HL-60/S4 (cell line): Measurements from ENCODE around the gene ZNF577.

Experiments used
- in situ Hi-C: fragments of 300-500 bp; cut with MboI; formaldehyde crosslinking; loops from 2 replicates; pipeline ENCODE4 v1.14.3; 2022; ENCODE audit warnings: low sequenced_read_pairs

The ZNF577 gene

DNA sequence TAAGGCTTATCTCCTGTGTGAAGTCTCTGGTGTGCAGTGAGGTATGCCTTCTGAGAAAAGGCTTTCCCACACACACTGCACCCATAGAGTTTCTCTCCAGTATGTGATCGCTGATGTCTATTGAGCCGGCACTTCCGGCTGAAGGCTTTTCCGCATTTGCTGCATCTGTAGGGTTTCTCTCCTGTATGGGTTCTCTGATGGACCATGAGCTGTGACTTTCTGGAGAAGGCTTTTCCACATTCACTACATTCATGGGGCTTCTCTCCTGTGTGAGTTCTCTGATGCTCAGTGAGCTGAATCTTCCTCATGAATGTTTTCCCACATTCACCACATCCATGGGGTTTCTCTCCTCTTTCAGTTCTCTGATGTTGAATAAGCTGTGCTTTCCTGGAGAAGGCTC, 14.7 kb downstream of the ZNF577 start:
- in situ Hi-C loops = no loop called here

DNA sequence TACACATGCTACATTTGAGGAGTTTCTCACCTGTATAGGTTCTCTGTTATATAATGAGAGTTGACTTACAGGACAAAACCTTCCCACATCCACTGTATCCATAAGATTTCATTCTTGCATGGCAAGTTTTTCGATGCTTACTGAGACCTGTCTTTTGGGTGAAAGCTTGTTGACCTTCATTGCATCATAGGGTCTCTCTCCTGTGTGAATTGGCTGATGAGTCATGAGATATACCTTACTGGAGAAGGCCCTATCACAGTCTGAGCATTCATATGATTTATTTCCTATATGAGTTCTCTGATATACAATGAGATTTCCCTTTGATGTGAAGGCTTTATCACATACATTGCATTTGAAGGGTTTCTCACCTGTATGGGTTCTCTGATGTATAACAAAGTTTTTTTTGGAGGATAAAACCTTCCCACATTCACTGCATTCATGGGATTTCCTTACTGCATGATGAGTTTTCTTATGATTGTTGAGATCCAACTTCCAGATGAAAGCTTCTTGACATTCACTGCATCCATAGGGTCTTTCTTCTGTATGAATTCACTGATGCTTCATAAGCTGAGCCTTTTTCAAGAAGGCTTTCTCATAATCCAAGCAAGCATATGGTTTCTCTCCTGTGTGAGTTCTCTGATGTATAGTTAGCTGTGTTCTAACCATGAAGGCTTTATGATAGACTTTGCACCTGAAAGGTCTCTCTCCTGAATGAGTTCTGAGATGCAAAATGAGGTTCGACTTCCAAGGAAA, 25.7 kb downstream of the ZNF577 start:
- in situ Hi-C loops = no loop called here

DNA sequence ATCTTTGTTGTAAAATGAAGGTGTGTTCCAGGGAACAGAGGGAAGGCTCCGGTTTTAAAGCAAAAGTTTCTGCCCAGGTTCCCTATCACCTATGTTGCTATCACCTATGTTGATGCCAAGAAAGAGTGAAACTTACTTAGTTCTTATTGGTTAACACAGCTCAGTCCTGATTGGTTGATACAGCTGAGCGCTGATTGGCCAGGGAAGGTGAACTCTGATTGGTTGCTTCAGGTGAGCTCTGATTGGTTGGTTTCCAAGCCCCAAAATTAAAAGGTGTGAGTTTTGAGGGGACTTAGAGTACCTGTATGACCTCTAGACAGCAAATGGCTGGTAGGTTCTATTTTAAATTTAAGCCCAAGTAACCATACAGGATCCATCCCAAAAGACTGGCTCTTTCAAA, 50.6 kb downstream of the ZNF577 start:
- in situ Hi-C loops = no loop called here

DNA sequence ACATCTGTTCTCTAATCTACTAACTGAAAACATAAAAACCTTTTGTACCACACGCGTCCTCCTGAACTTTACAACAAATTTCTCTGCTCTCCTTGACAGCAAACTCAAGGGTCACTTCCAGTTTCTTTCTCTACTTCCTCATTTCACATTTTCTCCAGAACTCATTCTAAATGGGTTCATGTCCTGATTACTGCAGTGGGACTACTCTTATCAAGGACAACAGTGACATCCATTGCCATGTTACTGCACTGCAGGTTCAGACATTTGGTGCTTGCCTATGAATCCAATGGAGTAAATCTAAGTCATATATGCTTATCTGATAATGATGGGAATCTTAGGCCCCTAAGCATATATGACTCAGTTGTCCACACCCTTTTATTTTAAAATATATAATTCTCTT, 57.5 kb downstream of the ZNF577 start:
- in situ Hi-C loops = no loop called here

DNA sequence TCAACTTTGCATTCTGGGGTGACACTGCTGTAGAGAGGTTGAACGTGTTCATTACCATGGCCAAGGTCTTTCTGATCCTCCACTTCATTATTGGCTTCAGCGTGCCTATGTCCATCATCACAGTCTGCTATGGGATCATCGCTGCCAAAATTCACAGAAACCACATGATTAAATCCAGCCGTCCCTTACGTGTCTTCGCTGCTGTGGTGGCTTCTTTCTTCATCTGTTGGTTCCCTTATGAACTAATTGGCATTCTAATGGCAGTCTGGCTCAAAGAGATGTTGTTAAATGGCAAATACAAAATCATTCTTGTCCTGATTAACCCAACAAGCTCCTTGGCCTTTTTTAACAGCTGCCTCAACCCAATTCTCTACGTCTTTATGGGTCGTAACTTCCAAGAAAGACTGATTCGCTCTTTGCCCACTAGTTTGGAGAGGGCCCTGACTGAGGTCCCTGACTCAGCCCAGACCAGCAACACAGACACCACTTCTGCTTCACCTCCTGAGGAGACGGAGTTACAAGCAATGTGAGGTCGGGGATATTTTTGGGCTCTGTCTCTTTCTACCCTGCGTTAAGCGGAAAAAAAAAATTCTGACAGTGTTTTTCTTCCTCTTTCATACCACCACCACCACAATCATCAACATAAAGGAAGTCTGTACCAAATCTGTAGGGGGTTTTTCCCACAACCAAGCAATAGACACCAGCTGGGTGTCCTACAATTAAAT, 63.3 kb downstream of the ZNF577 start:
- in situ Hi-C loops = no loop called here

DNA sequence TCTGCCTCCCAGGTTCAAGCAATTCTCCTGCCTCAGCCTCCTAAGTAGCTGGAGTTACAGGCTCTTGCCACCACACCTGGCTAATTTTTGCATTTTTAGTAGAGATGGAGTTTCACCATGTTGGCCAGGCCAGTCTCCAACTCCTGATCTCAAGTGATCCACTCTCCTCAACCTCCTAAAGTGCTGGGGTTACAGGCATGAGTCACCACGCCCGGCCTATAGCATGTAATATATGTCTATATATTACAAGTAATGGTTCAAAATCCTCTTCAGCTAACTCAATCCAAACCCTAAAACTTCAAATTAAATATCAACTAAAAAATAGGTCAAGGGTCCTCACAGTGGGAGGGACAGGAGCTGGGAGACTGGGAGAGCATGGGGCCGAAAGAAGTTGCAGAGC, 64.8 kb downstream of the ZNF577 start:
- in situ Hi-C loops = no loop called here

GRCh38 chr19:51822325-51822724, 65.4 kb downstream of the ZNF577 start:
- in situ Hi-C loops = no loop called here

GRCh38 chr19:51821921-51822320, 65.8 kb downstream of the ZNF577 start:
- in situ Hi-C loops = no loop called here

DNA sequence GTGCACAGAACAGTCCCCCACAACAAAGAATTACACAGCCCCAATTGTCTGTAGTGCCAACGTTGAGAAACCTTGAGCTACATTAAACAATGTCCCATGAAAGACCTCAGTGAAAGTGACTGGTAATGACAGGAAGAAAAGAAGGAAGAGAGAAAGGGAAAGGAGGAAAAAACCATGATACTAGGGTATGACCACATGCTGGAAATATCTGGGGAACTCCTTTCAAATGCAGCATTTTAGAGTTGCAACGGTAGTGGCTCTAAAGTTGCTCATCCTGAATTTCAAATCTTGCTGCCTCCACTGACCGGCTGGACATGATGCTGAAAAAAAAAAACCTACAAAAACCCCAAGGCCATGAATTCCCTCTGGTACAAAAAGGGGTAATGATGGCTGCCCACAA, 66.3 kb downstream of the ZNF577 start:
- in situ Hi-C loops = no loop called here
